Erythroblast (primary cell): ENCODE measurements around the gene ZNF621.

ENCODE experiments used
- GATA1 ChIP-seq: IDR thresholded peaks from 2 replicates; pipeline ENCODE4 v1.6.1; 2011; ENCODE audit warnings: low read depth, mild to moderate bottlenecking, control low read depth, low read length, moderate library complexity
- POLR2A ChIP-seq: IDR thresholded peaks from 2 replicates; pipeline ENCODE4 v1.6.1; 2011; ENCODE audit warnings: mild to moderate bottlenecking, low read length

GRCh38 chr3:40566694-40567093, 41.9 kb downstream of the ZNF621 start:
- no peak for TF ChIP-seq POLR2A
- TF ChIP-seq GATA1 = no peak
